Jurkat, Clone E6-1 (cell line): ENCODE measurements around the gene EXOC4.

Experiments used
- DNase-seq: peaks from one replicate; pipeline ENCODE4 v3.0.0-alpha.2; 2011; ENCODE audit warnings: low read depth, low spot score
- H3K4me3 ChIP-seq: 2 replicates; pipeline ENCODE4 v1.5.1; 2011; ENCODE audit warnings: mild to moderate bottlenecking, low read length, control low read depth, moderate library complexity

EXOC4 gene

GRCh38 chr7:133845005-133845404 is 592.1 kb downstream of the EXOC4 start:
- DNase-seq: no peak
- no peak overlapping the region for H3K4me3 ChIP-seq

- DNase-seq: no peak
- H3K4me3 ChIP-seq: no peak overlapping the region
These were observed 593.5 kb downstream of the EXOC4 start for GRCh38 chr7:133846203-133846945.

- H3K4me3 ChIP-seq: no peak overlapping the region
- no peak for DNase-seq
These were observed 597.8 kb downstream of the EXOC4 start for GRCh38 chr7:133850497-133851280.

GRCh38 chr7:133851411-133851810 is 598.5 kb downstream of the EXOC4 start:
- no peak overlapping the region for H3K4me3 ChIP-seq
- DNase-seq: no peak

- peak; percentile 85 for DNase-seq
- H3K4me3 ChIP-seq: no peak overlapping the region
These were observed 600.9 kb downstream of the EXOC4 start for GRCh38 chr7:133853706-133854276.

GRCh38 chr7:133854739-133855138 is 601.9 kb downstream of the EXOC4 start:
- DNase-seq: peak; percentile 58
- no peak overlapping the region for H3K4me3 ChIP-seq

- DNase-seq: peak; percentile 92
- no peak overlapping the region for H3K4me3 ChIP-seq
These were observed 604.7 kb downstream of the EXOC4 start for GRCh38 chr7:133857376-133858119.

GRCh38 chr7:133858311-133858710 is 605.4 kb downstream of the EXOC4 start:
- no peak for DNase-seq

GRCh38 chr7:133859231-133859630 is 606.4 kb downstream of the EXOC4 start:
- DNase-seq: peak; percentile 26
- H3K4me3 ChIP-seq: no peak overlapping the region

More at GRCh38 chr7:133858311-133858710, 605.4 kb downstream of the EXOC4 start:
- no peak overlapping the region for H3K4me3 ChIP-seq

GRCh38 chr7:133859871-133860450 is 607.1 kb downstream of the EXOC4 start:
- DNase-seq: no peak
- no peak overlapping the region for H3K4me3 ChIP-seq

GRCh38 chr7:133860628-133861335 is 607.9 kb downstream of the EXOC4 start:
- H3K4me3 ChIP-seq: no peak overlapping the region
- no peak for DNase-seq

GRCh38 chr7:133861876-133862275 is 609.0 kb downstream of the EXOC4 start:
- no peak overlapping the region for H3K4me3 ChIP-seq
- no peak for DNase-seq

- DNase-seq: no peak
- no peak overlapping the region for H3K4me3 ChIP-seq
These were observed 610.6 kb downstream of the EXOC4 start for GRCh38 chr7:133863362-133864061.

- no peak for DNase-seq
- H3K4me3 ChIP-seq: no peak overlapping the region
These were observed 616.7 kb downstream of the EXOC4 start for GRCh38 chr7:133869556-133869955.

- no peak overlapping the region for H3K4me3 ChIP-seq
- no peak for DNase-seq
These were observed 618.9 kb downstream of the EXOC4 start for GRCh38 chr7:133871757-133872156.

GRCh38 chr7:133873187-133873586 is 620.3 kb downstream of the EXOC4 start:
- no peak overlapping the region for H3K4me3 ChIP-seq
- no peak for DNase-seq

GRCh38 chr7:133873631-133874030 is 620.8 kb downstream of the EXOC4 start:
- H3K4me3 ChIP-seq: no peak overlapping the region
- no peak for DNase-seq

GRCh38 chr7:133883591-133883990 is 630.7 kb downstream of the EXOC4 start:
- no peak for DNase-seq

More at GRCh38 chr7:133883591-133883990, 630.7 kb downstream of the EXOC4 start:
- no peak overlapping the region for H3K4me3 ChIP-seq
